HG03280 (cell line): ENCODE data around the gene ZNF146.
"Not testable (repeated sequence)": the region's sequence is repeated elsewhere in the genome, so short reads cannot be mapped to it uniquely, and the experiment has no call there.

Experiments
- ATAC-seq: cut with Tn5 transposase; IDR thresholded peaks from one replicate; pipeline ENCODE4 v1.9.1; 2021; ENCODE audit warnings: mild to moderate bottlenecking, moderate library complexity; ENCODE audit not compliant: unreplicated experiment

ZNF146 gene

DNA sequence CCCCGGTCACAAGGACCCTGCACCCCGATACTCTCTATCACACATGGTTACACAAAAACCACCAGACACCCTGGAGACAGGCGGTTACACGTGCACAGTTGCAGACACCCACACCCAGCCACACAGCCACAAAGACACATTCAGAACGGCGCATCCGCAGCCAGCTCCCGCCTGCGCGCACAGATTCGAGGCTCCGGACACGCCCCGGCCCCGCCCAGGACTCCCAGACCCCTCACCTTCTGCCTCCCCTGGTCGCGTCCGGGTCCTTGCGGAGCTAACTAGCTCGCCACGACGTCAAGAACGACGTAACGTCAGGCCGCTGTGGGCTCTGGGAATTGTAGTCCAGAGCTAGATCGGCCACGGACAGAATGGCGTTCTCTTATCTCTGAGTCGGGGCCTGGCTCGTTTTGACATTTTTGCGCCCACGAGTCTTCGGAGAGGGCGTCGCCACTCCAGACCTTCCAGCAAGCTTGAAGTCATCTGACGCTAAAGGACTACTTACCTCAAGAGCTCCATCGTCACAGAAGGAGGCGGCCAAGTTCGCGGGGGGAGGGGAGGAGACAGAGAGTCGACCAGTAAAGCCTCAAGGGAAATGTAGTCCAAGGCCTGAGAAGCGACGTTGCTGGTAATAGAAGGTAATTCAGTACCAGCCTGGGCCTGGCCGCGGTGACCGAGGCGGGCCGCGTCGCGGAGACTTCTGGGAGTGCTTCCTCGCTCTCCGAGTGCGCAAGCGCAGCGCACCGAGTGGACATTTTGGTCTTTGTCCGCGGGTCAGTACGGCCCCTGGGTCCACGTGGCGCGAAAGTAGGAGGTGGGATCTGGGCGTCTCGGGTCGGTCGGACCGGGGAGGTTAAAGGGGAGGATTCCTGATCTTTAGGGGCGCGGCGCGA, at the start of gene ZNF146, which contains the start of gene ZNF565:
ZNF146 (plus strand) TSS at position 721 of the 890 bp plus-strand sequence. CDS start 21,335 bp downstream, outside the sequence.
ZNF565 (minus strand) TSS at position 280 of the 890 bp plus-strand sequence. CDS start 12,680 bp downstream, outside the sequence.
- ATAC-seq, result peak; percentile 88

DNA sequence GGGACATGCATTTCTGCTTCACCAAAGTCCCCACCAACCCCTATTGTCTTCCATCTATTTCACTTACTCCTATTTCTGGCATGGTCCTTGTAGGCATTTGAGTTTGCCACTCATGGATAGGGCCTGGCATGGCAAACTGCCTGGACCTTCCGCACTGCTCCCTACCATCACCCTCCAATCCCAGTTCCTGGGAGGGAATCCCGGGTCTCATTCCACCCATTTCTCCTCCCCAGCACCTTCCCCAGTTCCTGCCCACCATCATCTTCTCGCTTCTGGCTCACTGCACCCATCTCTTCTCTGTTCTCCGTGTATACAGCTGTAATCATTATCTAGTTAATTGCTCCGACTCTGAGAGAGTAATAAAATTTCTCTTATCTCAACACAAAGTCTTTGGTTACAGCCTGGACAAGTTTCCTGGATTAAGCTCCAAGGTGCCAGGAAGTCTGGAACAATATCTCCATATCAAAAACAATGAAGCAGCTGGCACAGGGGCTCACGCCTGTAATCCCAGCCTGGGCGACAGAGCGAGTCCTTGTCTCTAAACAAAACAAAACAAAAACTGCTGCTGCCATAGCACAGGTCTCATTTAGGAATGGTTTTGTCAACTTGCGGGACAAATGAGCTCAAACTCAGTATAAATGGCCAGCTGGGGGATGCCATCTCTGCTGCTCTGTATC, 45.7 kb upstream of the ZNF146 start:
- ATAC-seq, result no peak

DNA sequence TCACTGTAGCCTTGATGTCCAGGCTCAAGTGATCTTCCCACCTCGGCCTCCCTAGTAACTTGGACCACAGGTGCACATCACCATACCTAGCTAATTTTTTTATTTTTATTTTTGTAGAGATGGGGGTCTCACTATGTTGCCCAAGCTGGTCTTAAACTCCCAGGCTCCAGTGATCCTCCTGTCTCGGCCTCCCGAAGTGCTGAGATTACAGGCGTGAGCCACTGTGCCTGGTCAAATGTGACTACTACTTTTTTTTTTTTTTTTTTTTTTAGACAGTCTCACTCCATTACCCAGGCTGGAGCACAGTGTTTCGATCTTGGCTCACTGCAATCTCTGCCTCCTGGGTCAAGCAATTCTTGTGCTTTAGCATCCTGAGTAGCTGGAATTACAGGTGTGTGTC, 42.1 kb upstream of the ZNF146 start:
- no peak for ATAC-seq

DNA sequence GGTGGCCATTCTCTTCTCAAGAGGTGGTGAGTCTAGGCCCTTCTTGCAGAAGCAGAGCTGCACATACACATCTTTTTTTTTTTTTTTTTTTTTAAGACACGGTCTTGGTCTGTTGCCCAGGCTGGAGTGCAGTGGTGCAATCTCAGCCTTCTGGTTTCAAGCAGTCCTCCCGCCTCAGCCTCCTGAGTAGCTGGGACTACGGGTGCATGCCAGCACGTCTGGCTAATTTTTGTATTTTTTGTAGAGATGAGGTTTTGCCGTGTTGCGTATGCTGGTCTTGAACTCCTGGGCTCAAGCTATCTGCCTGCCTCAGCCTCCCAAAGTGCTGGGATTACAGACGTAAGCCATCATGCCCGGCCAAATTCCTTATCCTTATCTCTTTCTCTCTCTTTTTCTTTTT, 41.1 kb upstream of the ZNF146 start:
- ATAC-seq, result not testable (repeated sequence)

DNA sequence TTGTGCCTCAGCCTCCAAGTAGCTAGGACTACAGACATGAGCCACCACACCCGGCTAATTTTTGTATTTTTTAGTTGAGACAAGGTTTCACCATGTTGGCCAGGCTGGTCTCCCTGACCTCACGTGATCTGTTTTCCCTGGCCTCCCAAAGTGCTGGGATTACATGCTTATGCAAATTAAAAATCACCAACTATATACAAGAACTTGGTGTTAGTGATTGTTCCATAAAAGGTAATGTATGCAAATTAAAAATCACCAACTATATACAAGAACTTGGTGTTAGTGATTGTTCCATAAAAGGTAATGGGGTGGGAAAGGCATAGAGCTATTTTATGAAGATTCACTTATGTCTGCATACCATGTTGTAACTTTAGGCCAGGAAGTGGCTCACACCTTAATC, 35.8 kb upstream of the ZNF146 start:
- not testable (repeated sequence) for ATAC-seq

DNA sequence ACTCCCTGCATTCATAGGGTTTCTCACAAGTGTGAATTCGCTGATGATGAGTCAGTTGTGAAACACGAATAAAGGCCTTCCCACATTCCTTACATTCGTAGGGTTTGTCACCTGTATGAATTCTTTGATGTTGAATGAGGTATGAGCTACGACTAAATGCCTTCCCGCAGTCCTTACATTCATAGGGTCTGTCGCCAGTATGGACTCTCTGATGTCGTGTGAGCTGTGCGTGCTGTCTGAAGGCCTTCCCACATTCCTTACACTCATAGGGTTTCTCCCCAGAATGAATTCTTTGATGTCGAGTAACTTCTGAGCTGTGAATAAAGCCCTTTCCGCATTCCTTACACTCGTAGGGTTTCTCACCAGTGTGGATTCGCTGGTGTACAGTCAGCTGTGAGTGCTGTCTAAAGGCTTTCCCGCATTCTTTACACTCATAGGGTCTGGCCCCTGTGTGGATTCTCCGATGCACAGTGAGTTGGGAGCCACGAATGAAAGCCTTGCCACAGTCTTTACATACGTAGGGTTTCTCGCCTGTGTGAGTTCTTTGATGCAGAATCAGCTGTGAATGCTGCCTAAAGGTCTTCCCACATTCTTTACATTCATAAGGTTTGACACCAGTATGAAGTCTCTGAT, 32.2 kb upstream of the ZNF146 start:
- ATAC-seq, result no peak

DNA sequence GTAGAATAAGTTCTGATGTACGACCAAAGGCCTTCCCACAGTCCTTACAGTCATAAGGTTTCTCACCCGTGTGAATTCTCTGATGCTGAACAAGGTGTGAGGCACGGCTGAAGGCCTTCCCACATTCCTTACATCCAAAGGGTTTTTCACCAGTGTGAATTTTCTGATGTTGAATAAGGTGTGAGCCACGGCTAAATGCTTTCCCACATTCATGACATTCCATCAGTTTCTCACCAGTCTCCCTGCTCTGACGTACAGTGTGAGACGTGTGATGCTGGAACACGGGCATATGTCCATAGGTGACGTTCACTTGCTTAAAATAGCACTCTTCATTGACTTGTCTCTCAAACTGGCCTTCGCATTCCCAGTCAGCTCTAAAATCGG, 31.7 kb upstream of the ZNF146 start:
- no peak for ATAC-seq

DNA sequence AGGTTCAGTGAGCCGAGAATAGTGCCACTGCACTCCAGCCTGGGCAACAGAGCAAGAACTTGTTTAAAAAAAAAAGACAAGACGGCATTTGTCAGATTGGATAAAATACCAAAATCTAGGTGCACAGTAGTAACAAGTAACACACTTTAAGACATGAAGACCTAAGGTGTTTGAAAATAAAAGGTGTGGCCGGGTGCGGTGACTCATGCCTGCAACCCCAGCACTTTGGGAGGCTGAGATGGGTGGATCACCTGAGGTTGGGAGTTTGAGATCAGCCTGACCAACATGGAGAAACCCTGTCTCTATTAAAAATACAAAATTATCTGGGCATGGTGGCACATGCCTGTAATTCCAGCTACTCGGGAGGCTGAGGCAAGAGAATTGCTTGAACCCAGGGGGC, 28.2 kb upstream of the ZNF146 start:
- ATAC-seq, result not testable (repeated sequence)

DNA sequence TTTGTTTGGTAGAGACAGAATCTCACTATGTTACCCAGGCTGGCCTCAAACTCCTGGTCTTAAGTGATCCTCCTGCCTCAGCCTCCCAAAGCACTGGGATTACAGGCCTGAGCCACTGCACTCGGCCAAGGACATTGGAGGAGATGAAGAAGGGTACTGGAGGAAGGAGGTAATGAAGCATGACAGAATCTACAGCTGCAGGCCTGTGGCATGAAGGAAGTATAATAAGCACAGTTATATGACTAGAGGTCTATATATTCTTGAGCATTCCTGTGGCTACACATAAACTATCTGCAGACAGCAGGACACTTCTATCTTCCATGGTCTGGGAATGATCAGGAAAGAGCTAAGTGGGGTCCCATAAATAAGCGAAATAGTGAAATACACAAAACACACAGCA, 18.7 kb upstream of the ZNF146 start:
- no peak for ATAC-seq

DNA sequence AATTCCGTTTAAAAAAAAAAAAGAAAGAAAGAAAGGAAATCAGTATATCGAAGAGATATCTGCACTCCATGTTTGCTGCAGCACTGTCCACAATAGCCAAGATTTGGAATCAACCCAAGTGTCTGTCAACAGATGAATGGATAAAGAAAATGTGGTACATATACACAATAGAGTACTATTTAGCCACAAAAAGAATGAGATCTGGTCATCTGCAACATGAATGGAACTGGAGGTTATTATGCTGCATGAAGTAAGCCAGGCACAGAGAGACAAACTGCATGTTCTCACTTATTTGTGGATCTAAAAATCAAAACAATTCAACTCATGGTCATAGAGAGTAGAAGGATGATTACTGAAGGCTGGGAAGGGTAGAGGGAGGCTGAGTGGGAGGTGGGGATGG, 16.8 kb upstream of the ZNF146 start:
- ATAC-seq, result no peak

DNA sequence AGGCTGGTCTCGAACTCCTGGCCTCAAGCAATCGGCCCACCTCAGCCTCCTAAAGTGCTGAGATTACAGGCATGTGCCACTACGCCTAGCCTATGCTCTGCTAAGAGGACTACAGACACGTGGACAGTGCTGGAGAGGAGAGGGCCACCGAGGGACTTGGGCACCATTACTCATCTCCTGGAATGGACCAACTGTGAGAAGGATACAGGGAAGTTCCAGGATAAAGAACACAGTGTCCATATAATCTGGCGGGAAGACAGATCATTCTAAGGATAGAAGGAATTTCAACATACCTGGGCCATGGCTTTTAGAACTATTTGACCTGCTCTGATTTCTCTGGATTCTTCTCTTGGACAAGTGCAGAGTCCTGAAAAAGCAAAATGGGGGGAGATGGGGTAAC, 13.2 kb upstream of the ZNF146 start:
- ATAC-seq, result no peak

DNA sequence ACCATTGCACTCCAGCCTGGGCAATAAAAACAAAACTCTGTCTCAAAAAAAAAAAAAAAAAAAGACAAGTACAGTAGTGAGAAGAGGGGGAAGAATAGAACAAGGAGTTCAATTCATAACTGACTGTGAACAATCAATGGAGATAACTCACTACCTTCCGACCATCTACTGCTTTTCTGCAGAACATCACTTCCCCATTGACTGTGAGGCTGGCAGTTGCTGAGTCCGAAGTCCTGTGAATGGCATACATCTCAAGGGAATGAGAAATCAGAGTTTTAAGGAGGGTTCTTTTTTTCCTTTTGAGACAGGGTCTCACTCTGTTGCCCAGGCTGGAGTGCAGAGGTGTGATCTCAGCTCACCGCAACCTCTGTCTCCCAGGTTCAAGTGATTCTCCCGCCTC, 11.6 kb upstream of the ZNF146 start:
- ATAC-seq, result no peak

DNA sequence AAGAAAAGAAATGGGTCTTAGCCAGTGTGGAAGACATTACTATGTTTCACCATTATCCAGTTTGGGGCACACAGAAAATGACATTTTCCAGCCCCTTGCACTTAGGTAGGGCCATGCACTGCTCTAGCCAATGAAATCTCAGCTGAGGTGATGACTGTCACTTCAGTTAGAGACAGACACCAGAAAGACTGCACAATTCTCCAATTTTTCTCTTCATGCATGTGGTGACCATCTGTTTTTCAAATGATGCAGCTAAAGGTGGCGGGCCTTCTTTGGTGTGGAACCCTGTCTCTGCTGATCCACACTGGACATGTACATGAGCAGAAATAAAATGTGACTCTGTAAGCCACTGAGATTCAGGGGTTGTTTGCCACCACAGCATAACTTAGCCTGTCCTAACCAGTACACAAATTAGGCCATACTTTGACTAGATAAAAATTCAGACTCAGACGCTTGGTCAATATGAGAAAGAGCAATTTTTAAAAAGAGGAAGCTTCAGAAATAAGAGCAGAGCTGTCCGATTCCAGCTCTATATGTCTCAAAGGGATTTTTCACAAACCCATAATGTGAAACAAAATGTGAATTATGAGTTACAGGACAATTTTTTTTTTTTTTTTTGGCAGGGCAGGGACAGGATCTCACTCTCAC, 7.2 kb upstream of the ZNF146 start:
- ATAC-seq, result peak; percentile 52

DNA sequence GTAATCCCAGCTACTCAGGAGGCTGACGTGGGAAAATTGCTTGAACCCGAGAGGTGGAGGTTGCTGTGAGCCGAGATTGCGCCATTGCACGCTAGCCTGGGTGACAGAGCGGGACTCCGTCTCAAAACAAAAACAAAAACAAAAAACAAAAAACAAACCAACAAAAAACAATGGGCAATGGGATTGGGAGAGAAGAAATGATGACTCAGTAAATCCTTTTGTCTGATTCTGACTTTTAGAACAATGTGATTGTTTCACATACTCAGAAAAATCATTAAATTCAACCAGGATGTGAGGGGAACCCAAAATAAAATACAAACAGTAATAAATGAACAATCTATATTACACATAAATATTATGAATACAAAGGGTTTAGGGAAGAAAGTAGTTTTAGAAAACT, 5.5 kb upstream of the ZNF146 start:
- no peak for ATAC-seq

DNA sequence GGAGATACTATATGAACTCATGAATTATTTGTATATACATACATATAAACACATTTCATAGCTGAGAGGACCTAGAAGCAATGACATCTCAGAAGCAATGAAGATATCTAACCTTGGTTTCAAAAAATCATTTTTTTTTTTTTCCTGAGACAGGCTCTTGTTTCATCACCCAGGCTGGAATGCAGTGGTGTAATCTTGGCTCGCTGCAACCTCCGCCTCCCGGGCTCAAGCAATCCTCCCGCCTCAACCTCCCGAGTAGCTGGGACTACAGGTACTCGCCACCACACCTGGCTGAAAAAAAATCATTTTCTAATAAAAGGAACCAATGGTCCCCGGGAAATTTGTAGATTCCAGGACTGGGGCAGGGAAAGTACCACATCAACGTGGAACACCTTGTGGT, 4.4 kb upstream of the ZNF146 start:
- ATAC-seq, result no peak

DNA sequence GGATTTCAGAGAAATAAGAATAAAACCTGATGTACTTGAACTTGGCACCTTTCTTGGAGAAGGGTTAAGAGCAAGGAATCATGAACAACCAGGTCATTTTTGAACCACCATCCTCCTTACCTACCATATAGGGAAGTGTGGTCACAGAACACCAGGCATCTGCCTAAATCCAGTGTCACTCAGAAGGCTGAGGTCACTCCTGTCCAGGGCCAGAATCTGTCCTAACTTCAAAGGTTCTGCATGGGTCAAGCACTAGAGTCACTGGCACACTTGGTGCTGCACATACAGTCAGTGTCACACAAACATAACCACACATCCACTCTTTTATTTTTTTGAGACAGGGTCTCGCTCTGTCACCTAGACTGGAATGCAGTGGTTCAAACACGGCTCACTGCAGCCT, 2.0 kb upstream of the ZNF146 start:
- no peak for ATAC-seq

DNA sequence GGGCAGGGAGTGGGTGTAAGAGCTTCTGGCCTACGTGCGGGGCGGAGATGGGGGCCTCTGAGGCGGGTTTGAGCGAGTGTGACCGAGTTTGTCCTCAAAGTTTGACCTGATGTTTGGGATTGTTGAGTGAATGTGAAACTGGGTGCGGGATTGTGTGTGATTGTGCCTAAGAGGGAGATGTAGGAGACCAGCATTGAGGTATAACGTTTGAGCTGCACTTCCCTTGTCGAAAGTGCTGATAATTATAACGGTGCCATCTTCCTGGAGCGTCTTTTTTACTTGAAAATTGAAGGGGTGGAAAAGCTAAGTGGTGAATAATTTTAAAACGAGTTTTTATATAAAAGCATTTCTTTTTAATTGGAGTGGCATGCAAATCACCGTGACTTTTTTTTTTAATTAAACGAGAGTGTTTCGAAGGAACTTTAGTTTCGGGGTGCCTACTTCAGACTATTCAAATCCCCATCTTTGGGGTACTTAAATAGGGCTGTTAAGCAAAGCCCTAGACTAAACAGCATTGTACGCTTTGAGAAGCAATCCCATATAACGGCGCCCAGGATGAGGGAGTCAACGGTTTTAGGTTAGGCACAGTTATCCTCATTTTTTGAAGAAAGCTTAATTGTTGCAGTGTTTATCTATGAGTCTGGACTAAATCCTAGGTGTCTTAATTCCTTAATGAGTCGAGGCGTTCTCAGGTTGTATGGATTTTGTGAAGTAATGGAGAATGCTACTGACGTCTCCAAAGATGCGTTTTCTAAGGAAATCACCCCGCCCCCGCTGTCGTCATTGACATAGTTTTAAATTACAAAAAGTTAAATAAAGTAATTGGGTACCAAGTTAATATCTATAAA, 594 bp downstream of the ZNF146 start:
- no peak for ATAC-seq

DNA sequence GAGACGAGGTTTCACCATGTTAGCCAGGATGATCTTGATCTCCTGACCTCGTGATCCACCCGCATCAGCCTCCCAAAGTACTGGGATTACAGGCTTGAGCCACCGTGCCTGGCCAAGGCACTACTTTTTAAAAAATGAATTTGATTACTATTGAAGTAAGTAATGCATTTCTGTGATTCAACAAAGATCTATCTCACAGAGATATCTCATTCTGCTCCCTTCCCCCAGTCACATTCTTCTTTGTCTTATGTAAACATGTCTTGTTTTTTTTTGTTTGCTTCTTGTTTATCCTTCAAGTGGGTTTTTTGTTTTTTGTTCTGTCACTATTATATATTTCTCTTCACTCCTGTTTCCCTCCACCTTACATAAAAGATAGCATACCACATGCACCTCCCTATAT, 6.6 kb downstream of the ZNF146 start:
- ATAC-seq, result no peak

DNA sequence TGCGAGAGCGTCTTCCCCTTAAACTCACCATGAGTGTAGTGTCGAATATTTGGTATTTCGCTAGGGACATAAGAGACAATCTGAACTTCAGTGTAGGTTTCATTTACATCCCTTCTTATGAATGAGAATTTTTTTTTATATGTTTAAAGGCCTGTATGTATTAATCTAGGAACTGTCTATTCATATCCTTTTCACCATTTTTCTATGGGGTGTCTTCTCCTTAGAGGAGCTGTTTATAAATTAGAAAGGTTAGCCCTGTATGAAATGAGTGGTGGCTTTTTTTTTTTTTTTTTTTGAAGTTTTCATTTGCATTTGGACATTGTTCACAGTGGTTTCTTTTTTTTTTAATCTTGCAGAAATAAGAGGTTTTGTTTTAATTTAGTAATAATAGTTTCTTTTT, 7.6 kb downstream of the ZNF146 start:
- no peak for ATAC-seq

DNA sequence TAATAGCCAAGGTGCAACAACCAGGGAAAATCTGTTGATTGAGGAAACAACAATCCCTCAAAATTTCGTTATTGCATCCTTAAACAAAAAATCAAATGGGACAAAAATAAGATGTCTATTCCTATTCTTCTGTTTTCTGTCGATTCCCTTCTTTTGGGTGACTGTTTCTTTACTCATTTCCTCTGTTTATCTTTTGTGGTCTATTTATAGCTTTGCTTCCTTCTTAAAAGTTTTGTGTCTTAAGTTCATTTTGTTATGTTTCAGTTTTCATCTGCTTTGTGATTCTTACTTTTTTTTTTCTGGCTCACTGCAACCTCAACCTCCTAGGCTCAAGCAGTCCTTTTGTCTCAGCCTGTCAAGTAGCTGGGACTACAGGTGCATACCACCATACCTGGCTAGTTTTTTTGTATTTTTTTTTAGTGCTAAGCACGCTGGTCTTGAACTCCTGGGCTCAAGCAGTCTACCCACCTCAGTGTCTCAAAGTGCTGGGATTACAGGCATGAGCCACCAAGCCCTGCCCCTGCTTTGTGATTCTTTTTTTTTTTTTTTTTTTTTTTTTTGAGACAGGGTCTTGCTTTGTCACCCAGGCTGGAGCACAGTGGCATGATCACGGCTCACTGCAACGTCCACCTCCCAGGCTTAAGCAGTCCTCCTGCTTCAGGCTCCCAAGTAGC, 10.4 kb downstream of the ZNF146 start:
- no peak for ATAC-seq
